Myocyte (in vitro differentiated cells): ENCODE data around the gene JOSD2. TPM values are rescaled to one million over a fixed set of nuclear protein-coding genes. Genes with fewer than 3 reads are reported as not detected.
"Not testable (repeated sequence)": the region's sequence is repeated elsewhere in the genome, so short reads cannot be mapped to it uniquely, and the experiment has no call there.

Experiments
- DNase-seq: peaks from one replicate; pipeline ENCODE4 v3.0.0-alpha.2; 2012; ENCODE audit warnings: low read depth
- total RNA-seq: library from RNA; depleted of rRNA; stranded (reverse); fragments of >200 nt; gene quantifications from 2 replicates; pipeline ENCODE4 v1.2.3, GENCODE V29; 2014

The JOSD2 gene
- total RNA-seq, 1 donor from 2014 or later = 29.8 TPM

DNA sequence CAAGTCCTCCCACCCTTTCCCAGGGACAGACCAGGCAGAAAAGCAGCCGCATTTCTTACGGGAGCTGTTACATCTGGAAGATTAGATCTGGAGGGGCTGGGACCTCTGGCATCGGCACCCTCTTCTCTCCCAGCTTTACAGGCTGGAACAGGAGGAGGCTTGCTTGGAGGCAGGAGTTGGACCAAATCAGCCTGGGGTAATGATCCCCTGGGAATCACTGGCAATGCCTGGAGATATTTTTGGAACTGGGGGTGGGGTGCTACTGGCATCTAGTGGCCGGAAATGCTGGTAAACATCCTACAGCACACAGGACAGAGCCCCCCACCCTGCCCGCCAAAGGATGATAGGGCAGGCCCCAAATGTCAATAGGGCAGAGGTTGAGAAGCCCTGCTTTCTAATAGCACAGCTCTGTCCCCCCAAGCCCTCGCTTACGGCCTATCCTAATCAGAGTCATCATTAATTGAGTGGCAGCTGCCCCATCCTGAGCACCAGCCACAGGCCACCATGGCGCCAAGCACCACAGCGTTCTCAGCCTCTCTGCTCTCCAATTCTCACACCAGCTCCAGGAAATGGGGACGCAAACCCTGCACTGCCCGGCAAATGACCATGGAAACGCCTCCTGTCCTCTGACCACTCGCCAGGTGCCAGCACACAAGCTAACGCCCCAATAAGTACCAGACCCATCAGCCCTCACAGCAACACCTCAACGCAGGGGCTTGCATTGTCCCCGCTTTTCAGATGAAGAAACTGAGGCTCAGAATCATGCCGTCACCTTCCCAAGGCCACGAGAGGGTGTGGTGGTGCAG, 36.6 kb upstream of the JOSD2 start:
- no peak for DNase-seq

DNA sequence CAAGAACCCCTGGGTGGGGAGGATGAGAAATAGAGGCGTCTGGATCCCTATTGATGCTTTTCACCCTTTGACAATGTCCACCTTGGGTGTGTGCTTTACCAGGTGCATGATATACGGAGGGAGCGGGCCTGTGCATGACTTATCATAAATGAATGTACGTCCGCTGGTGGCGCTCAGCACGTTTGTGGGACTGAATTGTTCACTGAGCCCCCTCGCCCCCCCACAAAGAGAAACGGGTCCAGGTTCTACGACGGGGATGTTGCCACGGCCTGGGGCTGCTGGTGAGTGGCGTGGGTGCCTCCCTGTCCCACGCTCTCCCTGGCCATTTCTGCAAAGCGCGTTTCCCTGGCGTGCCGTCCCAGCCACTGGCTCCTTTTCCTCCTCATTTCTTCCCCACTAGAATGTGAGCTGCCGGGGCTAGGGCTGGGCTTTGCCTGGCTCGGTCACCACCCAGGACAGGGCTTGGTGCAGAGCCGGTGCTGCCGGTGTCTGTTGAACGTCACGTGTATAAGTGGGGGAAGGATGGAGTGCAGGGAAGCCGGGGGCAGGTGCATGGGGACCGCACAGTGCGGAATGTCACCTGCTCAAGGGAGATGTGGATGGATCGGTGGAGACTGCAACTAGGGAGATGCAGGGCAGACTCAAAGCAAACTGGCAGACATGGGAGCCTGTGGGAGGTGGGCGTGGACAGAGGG, 35.7 kb upstream of the JOSD2 start:
- DNase-seq = no peak

DNA sequence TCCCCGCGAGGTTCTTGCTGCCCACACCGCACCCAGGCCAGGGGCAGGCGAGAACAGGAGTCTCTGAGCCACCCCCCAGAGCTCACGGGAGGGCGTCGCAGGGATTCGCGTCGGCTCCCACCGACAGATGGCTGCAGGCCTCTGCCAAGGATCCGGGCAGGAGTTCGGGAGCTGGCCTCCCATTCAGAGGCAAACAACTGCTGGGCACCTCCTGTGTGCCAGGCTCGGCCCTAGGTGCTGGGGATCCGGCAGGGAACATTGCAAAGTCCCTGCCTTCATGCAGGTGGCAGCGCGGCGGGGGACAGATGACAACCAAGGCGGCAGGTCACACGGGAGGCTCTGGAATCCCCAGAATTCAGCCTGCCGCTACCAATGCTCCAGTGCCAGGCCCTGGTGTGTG, 32.0 kb upstream of the JOSD2 start:
- DNase-seq = no peak

DNA sequence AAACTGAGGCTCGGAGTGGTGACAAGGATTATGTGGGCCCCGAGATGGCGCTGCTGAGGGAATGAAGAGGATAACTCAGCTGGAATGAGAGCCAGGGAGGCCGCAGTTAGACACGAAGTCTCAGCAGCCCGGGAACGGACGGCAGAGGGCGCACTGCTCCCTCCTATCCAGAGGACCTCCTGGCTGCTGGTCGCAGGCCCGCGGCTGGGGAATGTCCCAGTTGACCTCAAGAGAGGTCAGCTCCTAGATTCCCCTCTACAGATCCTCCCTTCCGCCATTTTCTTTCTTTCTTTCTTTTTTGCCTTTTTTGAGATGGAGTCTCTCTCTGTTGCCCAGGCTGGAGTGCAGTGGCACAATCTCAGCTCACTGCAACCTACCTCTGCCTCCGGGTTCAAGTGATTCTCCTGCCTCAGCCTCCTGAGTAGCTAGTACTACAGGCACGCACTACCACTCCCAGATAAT, 26.8 kb upstream of the JOSD2 start:
- peak; percentile 88 for DNase-seq

DNA sequence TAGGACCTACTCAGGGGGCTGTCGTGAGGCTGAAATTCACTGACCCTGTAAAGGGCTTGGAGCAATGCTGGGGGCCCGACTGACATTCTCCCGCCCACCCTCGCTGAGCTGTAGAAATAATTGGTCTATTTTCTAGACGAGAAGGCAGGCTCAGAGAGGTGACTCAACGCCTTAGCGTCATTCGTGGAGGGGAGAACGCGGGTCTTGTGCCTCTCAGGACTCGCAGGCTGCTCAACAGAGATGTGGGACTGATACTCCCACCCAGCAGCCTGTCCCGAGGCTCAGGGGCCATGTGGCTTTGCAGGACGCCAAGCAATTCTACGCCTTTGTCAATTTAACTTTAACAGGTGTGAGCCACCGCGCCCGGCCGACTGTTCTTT, 26.3 kb upstream of the JOSD2 start:
- no peak for DNase-seq

DNA sequence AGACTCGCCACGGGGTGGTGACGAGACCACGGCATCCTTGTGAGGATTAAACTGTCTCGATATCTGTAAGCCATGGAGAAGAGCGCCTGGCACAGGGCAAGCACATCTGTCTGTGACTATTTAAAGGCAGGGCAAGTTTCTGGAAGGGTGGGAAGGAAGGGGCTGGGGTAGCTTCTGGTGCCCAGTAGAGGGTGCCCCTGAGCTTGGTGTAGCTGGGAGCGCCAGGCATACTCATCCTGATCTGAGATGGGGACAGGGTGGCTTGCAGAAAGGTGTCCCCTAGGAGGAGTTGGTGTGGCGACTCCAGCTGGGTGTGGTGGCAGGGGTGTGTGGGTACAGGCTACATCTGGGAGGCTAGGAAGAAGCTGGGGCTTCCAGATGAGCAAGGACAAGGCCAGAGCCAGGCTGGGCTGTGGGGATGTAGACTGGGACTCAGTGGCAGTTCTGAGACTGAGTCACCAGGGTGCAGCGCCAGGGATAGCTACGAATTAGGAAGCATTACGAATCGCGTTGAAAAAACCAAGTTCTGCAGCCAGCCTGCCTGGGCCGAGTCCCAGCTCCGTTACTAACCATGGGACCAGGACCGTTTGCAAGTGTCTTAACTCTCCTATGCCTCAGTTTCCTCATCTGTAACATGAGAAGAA, 25.8 kb upstream of the JOSD2 start:
- DNase-seq = no peak

DNA sequence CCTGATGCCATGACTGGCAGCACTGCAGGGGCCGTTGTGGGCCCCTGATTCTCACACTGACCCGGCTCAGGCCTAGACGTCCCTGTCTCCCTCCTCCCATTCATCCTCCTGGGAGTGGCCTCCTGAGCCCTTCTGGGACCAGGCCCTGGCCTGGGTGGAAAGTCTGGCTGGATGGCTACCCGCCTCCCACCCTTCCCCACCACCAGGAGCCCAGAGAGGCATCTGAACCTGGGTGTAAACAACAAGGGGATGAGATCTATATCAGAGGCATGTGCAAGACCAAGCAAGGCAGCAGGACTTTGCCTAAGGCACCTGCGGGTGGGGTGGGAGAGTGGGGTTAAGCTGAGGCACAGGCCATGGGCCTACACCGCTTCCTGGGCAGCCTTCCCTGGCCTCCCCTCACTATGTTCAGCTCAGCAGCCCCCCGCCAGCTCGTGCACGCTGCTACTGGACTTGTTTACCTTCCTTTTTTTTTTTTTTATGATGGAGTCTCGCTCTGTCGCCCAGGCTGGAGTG, 24.7 kb upstream of the JOSD2 start:
- no peak for DNase-seq

DNA sequence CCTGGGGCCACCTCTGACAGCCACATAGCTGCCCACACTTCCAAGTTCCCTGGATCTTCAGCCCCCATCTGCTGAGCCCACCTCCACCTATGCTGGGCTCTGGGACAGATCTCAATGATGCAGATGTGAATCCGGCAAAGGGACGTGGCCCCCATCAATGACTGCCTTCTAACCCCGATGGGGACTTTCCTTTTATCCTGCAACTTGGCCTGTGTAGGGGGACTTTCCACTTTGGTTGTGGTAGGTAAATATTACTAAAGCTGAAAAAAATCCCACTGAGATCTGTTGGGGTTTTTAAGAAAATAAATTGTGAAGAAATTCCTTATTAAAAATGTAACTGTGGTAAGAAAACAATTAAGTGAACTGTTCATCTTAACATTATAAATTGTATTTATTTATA, 23.5 kb upstream of the JOSD2 start:
- no peak for DNase-seq

DNA sequence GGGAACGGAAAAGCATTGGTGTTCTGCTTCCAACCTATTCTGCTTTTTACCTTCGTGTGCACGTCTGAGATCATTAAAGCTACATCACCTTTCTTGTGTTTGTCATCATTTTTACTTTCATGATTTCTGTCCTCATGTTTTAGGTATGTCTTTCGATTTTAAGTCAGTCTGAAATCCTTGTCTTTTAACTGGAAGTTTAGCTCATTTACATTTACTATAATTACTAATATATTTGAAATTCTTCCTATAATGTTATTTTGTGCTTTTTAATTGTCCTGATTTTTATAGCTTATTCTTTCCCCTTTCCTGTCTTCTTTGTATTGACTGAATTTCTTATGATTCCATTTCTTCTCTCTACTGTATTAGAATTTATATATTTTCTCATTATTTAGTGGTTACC, 22.0 kb upstream of the JOSD2 start:
- no peak for DNase-seq

DNA sequence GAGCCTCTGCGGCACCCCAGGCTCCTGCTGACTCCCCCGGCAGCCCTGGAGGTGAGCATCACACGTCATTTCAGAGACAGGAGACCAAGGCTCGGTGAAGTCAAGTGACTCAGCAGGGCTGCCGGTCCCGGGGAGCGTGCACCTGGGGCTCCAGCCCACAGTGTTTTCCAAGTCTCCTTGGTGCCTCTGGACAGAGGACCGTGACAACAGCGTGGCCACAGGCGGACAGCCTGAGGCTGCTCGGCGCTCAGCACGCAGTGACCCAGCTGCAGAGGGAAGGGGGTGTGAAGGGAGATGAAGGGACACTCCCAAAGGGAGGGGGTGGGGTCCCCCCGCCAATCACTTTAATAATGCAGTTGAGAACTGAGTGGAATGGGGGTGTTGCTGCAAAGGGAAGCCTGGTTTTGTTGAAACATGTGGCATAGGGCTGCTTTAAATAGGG, 20.2 kb upstream of the JOSD2 start:
- no peak for DNase-seq

DNA sequence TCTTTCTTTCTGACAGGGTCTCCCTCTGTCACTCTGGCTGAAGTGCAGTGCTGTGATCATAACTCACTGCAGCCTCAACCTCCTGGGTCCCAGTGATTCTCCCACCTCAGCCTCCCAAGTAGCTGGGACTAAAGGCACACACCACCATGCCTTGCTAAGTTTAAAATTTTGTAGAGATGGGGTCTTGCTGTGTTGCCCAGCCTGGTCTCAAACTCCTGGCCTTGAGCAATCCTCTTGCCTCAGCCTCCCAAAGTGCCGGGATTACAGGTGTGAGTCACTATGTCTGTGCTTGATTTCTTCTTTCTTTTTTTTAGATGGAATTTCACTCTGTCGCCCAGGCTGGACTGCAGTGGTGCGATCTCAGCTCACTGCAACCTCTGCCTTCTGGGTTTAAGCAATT, 17.1 kb upstream of the JOSD2 start:
- DNase-seq = not testable (repeated sequence)

DNA sequence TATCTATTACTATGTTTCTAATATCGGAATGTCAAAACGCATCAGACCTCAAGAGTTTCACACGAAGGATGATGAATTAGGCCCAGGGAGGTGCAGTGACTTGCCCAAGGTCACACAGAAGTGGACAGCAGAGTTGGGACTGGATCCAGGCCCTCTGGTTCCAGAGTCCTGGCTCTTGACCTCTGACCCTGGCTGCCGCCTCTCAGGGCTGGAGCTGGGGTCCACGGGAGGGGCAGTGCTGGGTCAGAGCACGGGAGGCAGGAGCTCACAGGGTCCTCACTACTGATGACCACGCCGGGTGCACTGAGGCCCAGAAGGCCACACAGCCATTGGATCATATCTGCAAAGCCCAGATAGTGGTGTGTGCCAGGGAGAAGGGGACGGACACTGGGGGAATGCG, 11.9 kb upstream of the JOSD2 start:
- no peak for DNase-seq

DNA sequence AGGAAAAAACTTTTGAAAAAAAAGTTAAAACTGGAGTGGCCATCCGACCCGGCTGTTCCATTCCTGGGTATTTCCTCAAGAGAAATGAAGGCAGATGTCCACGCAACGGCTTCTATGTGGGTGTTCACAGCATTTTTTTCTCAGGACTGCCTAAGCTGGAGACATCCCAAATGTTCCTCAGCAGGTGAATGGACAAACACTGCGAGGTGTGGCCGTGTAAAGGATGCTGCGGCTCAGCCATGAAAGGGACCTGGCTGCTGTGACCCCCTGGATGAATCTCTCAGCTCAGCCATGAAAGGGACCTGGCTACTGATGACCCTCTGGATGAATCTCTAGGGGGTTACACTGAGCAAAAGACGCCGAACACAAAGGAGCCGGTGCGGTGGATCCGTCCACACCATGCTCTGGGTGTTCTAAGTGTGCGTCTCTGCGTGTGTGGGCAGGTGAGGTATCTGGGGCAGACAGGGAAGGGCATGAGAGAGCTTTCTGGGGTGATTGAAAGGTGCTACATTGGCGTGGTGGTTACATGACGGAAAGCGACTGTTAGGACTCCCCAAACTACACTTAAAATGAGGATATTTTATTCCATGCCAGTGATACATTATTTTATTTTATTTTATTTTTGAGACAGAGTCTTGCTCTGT, 10.0 kb upstream of the JOSD2 start:
- no peak for DNase-seq

DNA sequence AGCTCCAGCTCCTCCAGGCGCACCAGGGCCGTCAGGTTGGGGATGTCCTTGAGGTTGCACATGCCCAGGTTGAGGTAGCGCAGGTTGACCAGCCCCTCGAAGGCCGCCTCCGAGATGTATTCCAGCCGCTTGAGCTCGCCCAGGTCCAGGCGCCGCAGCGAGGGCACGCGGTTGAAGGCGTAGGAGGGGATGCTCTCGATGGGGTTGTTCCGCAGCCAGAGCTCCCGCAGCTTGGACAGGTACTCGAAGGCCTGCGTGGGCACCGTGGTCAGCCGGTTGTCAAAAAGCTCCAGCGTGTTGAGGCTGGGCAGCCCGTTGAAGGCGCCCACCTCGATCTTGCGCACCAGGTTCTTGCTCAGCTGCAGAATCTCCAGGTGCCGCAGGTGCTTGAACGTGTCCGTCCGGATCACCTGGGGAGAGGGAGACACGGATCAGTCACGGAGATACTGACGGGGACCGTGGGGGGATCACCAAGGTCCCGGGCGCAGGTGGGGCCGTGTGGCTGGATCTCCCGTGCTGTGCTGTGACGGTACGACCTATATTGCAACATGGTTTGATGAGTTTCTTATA, 8.1 kb upstream of the JOSD2 start:
- DNase-seq = no peak

DNA sequence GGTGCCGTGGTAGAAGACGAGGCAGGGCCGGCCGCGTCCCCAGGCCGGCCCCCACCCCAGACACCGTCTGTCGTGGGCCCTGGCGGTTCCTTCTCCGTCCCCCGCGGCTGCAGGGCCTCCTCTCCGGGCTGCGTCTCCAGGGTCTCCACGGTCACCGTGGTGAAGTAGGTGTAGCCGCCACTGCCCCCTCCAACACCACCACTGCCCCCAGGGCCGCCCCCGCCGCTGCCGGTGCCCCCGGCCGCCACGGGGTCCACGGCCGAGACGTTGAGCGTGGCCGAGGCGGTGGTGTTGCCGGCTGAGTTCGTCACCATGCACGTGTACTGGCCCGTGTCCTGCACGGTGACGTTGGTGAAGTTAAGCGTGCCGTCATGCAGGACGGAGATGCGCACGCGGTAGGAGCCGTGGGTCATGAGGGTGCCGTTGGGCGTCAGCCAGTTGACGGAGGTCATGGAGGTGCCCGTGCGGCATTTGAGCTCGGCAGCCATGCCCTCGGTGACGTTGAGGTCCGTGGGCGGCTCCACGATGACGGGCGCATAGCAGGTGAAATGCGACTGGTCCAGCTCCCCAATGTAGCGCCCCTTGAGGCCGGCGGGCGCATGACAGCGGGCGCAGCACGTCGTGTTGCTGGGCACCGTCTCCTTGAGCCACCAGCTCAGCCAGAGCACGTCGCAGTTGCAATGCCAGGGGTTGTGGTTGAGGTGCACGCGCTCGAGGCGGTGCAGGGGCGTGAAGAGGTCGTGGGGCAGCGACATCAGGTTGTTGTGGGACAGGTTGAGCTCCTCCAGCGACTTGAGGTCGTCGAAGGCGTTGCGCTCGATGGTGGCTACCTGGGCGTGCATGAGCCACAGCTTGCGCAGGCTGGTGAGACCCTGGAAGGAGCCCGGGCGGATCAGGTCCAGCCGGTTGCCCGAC, 7.4 kb upstream of the JOSD2 start:
- no peak for DNase-seq

DNA sequence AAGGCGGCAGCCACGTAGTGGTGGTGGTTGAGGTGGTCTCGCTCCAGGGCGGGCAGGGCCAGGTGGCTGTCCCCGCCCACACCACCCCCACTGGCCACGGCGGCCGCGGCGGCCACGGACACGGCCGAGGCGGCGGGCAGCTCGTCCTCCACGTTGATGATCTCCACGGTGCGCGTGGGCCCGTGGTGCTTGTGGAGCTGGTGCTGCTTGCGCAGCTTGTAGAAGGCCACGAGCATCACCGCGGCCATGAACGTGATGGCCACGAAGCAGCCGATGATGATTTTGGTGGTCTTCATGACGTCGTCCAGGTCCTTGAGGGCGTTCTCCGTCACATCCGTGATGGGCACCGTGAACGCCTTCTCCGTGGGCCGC, 6.7 kb upstream of the JOSD2 start:
- no peak for DNase-seq

DNA sequence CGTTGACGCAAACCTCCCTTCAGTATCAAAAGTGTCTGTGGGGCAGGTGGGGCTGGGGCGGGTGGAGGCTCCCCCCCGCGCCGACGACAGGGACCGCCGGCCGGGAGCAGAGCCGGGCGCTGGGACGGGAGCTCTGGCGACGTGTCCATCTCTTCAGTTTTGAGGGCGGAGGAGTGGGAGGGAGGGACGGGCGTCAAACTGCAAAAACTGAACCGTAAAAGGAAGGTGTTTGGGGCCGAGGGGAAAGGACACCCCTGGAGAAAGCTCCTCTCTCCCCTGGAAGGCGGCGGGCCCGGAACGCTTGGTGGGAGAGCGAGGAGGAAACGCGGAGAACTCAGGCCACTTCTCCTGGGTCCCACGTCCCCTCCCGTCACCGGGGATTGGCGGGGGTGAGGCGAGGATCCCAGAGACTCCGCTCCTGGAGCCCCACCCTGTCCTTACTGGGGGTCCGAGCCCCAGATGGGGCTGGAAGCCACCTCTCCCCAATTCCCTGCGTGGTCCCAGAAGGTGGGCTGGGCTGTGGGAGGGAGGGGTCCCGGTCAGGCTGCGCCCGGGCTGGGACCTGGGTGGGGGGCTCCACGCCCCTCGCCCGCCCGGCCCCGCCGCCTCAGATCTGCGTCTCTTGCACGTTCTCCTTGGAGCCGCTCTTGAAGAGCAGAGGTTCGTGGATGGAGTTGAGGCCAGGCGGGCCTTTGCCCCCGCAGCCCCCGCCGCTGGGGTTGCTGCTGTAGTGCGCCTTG, 6.1 kb upstream of the JOSD2 start:
- DNase-seq = no peak

DNA sequence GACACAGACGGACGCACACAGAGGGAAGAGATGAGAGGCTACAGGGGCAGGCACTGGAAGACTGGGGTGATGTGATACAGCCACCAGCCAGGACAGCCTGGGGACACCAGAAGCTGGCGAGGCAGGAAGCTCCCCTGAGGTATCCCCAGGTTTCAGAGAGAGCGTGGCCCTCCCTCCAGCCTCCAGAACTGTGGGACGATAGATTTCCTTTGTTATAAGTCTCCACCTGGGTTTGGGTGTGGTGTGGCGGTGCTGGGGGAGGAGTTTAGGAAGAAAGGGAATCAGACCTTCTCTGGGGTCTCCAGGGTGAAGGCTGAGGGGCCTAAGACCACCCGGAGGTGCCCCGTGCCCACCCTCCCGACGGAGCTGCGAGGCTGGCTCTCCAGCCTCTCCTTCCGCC, 5.5 kb upstream of the JOSD2 start:
- no peak for DNase-seq

DNA sequence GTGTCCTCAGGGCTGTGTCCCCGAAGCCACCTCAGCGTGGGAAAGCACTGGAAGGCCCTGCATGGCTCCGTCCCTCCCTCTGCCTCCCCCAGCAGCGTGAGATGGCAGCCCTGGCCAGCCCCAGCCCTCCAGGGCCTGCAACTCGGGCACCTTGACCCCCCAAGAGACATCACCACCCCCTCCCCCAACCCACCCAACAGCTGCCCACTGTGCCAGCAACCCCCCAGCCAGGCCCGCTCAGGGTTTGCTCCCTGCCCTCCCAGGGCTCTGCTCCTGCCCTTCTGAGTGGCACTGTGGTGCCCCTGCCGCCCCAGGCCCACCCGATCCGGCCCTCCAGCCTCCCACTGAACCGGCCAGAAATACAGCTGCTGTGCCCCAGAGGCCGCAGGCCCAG, 4.2 kb upstream of the JOSD2 start:
- DNase-seq = no peak
